GM18502 (cell line): ENCODE data around the gene STIL.
"Not testable (repeated sequence)": the region's sequence is repeated elsewhere in the genome, so short reads cannot be mapped to it uniquely, and the experiment has no call there.

Experiments
- ATAC-seq: cut with Tn5 transposase; IDR thresholded peaks from one replicate; pipeline ENCODE4 v1.9.1; 2021; ENCODE audit warnings: mild to moderate bottlenecking; ENCODE audit not compliant: unreplicated experiment, poor library complexity

STIL gene

GRCh38 chr1:47203504-47203903 lies 110.4 kb downstream of the STIL start:
- ATAC-seq = not testable (repeated sequence)

GRCh38 chr1:47201179-47201578 lies 112.8 kb downstream of the STIL start:
- ATAC-seq = no peak
